Neutrophil (primary cell): ENCODE results near the gene SYNJ2.

ENCODE experiments used
- H3K27ac ChIP-seq: fragments of 200-600 bp; sonication (generic); 2 replicates; pipeline ENCODE4 v1.5.1; 2016; ENCODE audit warnings: mild to moderate bottlenecking, moderate library complexity
- H3K27me3 ChIP-seq: fragments of 200-600 bp; sonication (generic); 2 replicates; pipeline ENCODE4 v1.6.0; 2016; ENCODE audit warnings: mild to moderate bottlenecking
- H3K36me3 ChIP-seq: fragments of 200-600 bp; sonication (generic); 2 replicates; pipeline ENCODE4 v1.5.1; 2017
- H3K4me1 ChIP-seq, 2 experiments: fragments of 200-600 bp in 1 of 2; sonication (generic) in 1 of 2; 1 replicate in 1 of 2; 2 replicates in 1 of 2; pipeline versions ENCODE4 v1.5.1 to v1.6.1; 2013 to 2016; ENCODE audit warnings: low read depth in 1 of 2, low read length in 1 of 2, mild to moderate bottlenecking in 1 of 2, moderate library complexity in 1 of 2; ENCODE audit not compliant: control insufficient read depth in 1 of 2, insufficient read depth in 1 of 2
- H3K4me3 ChIP-seq, 2 experiments: fragments of 200-600 bp in 1 of 2; sonication (generic) in 1 of 2; 1 replicate in 1 of 2; 2 replicates in 1 of 2; pipeline ENCODE4 v1.5.1; 2013 to 2016; ENCODE audit warnings: low read depth in 1 of 2, low read length in 1 of 2, mild to moderate bottlenecking in 1 of 2, moderate library complexity in 1 of 2
- H3K9me3 ChIP-seq: fragments of 200-600 bp; sonication (generic); 2 replicates; pipeline ENCODE4 v1.5.1; 2016
- TF ChIP-seq, protein P1 (sequence below): fragments of 200-600 bp; sonication (generic); IDR thresholded peaks from 2 replicates; pipeline ENCODE4 v1.5.1; 2016; ENCODE audit warnings: antibody characterized with exemption

Gene SYNJ2

DNA sequence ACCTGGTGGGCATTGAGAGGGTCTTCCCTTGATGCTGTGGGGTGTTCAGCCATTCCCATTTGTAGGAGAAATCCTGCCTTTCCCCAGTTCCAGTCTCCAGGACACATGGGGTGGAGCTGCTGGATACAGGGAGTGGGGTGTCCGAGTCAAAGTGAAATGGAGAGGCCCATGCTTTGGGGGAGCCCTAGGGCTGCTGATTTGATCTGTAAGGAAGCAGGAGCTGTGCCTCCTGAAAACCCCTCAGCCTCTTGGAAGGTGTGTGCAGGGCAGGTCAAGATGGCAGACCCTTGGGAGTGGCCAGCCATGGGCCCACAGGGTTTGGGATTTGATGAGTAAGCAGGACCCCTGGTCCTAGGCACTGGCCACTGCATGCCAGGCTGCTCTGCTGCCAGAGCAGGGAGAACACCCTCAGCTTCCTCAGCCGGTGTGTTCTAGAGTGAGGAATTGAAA is 104.4 kb downstream of the SYNJ2 start:
- Histone ChIP-seq H3K4me3 (peak overlapping the region; percentile 55 to 61), H3K27ac (peak overlapping the region; percentile 59), H3K27me3 (no peaks in the 10 kb centered on the region), H3K4me1 (peaks cover 39 to 42% of the 10 kb centered on the region in 2 experiments), H3K9me3 (no peaks in the 10 kb centered on the region), H3K36me3 (peaks cover 35% of the 10 kb centered on the region)
- TF ChIP-seq, protein P1, sequence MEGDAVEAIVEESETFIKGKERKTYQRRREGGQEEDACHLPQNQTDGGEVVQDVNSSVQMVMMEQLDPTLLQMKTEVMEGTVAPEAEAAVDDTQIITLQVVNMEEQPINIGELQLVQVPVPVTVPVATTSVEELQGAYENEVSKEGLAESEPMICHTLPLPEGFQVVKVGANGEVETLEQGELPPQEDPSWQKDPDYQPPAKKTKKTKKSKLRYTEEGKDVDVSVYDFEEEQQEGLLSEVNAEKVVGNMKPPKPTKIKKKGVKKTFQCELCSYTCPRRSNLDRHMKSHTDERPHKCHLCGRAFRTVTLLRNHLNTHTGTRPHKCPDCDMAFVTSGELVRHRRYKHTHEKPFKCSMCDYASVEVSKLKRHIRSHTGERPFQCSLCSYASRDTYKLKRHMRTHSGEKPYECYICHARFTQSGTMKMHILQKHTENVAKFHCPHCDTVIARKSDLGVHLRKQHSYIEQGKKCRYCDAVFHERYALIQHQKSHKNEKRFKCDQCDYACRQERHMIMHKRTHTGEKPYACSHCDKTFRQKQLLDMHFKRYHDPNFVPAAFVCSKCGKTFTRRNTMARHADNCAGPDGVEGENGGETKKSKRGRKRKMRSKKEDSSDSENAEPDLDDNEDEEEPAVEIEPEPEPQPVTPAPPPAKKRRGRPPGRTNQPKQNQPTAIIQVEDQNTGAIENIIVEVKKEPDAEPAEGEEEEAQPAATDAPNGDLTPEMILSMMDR: no peak

- Histone ChIP-seq H3K4me1 (peaks cover 33 to 37% of the 10 kb centered on the region in 2 experiments), H3K36me3 (peaks cover 35% of the 10 kb centered on the region), H3K9me3 (no peaks in the 10 kb centered on the region), H3K27ac (peak overlapping the region; percentile 59), H3K4me3 (peak overlapping the region; percentile 55 to 61), H3K27me3 (no peaks in the 10 kb centered on the region)
- TF ChIP-seq, protein P1: no peak
Measured at GRCh38 chr6:158086504-158087223, 105.0 kb downstream of the SYNJ2 start.

DNA sequence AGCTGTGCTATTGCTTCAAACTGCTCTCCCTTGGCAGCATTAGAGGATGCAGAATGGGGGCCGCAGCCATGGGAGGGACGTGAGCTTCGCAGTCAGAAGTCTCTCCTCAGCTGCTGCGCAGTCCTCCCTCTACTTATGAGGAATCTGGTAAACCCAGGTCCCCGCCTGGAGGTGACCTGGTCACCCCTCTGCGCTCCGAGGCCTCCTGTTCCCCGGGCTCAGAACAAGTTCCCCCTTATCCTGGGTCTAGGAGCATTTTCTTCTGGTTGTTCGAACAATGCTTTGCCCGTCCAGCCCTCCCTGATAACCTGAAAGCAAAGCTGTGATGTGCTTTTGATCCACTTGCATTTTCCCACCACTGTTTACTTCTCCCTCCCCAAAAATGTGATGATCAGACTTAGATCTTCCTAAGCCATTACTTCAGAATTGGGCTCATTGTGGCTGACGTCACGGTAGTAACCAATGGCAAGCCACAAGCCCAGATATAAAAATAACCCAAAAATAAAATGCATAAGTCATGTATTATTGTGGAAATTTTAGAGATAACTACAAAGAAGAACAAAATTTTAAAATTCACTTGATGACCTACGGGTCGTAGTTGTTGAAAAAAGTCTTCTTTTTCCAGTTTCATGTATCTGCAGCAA is 105.7 kb downstream of the SYNJ2 start:
- TF ChIP-seq, protein P1: no peak
- Histone ChIP-seq H3K36me3 (peaks cover 39% of the 10 kb centered on the region), H3K9me3 (no peaks in the 10 kb centered on the region), H3K27me3 (no peaks in the 10 kb centered on the region), H3K4me3 (peak overlapping the region; percentile 55 to 61), H3K27ac (peak overlapping the region; percentile 59), H3K4me1 (peaks cover 28 to 32% of the 10 kb centered on the region in 2 experiments)

DNA sequence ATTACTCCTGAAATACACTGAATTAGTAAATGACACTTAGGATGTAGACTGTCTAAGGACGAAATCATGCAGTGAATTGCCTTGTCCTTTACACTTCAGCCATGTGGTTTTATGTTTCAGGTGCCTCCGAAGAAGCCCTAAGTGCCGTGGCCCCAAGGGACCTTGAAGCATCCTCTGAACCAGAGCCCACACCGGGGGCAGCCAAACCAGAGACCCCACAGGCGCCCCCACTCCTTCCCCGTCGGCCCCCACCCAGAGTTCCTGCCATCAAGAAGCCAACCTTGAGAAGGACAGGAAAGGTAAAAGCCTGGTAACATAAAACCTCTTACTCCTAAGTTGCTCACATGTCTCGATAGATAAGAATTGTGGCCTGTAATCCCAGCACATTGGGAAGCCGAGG is 111.1 kb downstream of the SYNJ2 start:
- TF ChIP-seq, protein P1: no peak
- Histone ChIP-seq H3K27ac (no peak overlapping the region), H3K27me3 (no peaks in the 10 kb centered on the region), H3K36me3 (peaks cover 58% of the 10 kb centered on the region), H3K4me1 (peaks cover 0 to 4% of the 10 kb centered on the region in 2 experiments), H3K4me3 (no peak overlapping the region), H3K9me3 (no peaks in the 10 kb centered on the region)

DNA sequence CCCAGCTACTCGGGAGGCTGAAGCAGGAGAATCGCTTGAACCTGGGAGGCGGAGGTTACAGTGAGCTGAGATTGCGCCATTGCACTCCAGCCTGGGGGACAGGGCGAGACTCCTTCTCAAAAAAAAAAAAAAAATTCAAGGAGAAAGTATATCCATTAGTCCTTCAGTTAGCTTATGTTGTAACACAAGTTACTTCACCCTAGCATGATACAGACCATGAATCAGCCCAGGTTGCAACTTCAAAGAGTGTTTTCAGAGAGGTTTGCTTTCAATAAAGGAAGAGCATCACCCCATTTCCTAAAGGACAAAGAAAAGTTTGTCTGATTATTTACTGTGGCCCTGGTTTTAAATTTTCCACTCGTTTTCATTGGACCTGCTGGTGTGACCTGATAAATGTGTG is 113.4 kb downstream of the SYNJ2 start:
- peaks cover 42% of the 10 kb centered on the region for H3K36me3 ChIP-seq
- no peak overlapping the region for H3K27ac ChIP-seq
- no peaks in the 10 kb centered on the region for H3K27me3 ChIP-seq
- no peaks in the 10 kb centered on the region for H3K9me3 ChIP-seq
- peaks cover 0 to 4% of the 10 kb centered on the region in 2 experiments for H3K4me1 ChIP-seq
- H3K4me3 ChIP-seq: no peak overlapping the region
- TF ChIP-seq, protein P1: no peak
